ENCODE measurements around the gene ART3. TPM values are rescaled to one million over a fixed set of nuclear protein-coding genes. Genes with fewer than 3 reads are reported as not detected.

Gene ART3
- total RNA-seq, 1 experiment from 2014 or later, result not detected

- intact Hi-C loops (cut with micrococcal nuclease; ENCODE audit: unreplicated experiment), result no loop called here
- no peaks in the 10 kb centered on the region for H3K27me3 ChIP-seq (replicated peaks; ENCODE audit: insufficient read depth, low read depth, low read length, poor library complexity)
- H3K36me3 ChIP-seq (ENCODE audit: insufficient read depth, low read length, poor library complexity, severe bottlenecking), result no peaks in the 10 kb centered on the region
- no peak for DNase-seq (ENCODE audit: low spot score)
- ChIA-PET POLR2A (ENCODE audit: low non-redundant PET) (no interaction called here), CTCF (no interaction called here)
- H3K4me3 ChIP-seq (ENCODE audit: low read depth, low read length, poor library complexity, severe bottlenecking), result no peak overlapping the region
- TF ChIP-seq, protein P1, sequence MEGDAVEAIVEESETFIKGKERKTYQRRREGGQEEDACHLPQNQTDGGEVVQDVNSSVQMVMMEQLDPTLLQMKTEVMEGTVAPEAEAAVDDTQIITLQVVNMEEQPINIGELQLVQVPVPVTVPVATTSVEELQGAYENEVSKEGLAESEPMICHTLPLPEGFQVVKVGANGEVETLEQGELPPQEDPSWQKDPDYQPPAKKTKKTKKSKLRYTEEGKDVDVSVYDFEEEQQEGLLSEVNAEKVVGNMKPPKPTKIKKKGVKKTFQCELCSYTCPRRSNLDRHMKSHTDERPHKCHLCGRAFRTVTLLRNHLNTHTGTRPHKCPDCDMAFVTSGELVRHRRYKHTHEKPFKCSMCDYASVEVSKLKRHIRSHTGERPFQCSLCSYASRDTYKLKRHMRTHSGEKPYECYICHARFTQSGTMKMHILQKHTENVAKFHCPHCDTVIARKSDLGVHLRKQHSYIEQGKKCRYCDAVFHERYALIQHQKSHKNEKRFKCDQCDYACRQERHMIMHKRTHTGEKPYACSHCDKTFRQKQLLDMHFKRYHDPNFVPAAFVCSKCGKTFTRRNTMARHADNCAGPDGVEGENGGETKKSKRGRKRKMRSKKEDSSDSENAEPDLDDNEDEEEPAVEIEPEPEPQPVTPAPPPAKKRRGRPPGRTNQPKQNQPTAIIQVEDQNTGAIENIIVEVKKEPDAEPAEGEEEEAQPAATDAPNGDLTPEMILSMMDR (conservative IDR thresholded peaks at IDR 0.05; ENCODE audit: low read depth, low read length), result no peak
- TF ChIP-seq EZH2 (IDR thresholded peaks at IDR 0.05; ENCODE audit: borderline replicate concordance, low read depth, low read length, poor library complexity, severe bottlenecking), result no peak
- no peaks in the 10 kb centered on the region for H3K4me1 ChIP-seq (ENCODE audit: insufficient read depth, low read length, poor library complexity, severe bottlenecking)
- no TSS peak for BruUV-seq (replicated peaks)
- no peaks in the 10 kb centered on the region for H3K9me3 ChIP-seq (ENCODE audit: low read depth, low read length, poor library complexity, severe bottlenecking)
- no peak overlapping the region for H3K27ac ChIP-seq (ENCODE audit: low read depth, low read length, poor library complexity, severe bottlenecking)
These were observed 9.0 kb downstream of the ART3 start for GRCh38 chr4:76083386-76083988.

DNA sequence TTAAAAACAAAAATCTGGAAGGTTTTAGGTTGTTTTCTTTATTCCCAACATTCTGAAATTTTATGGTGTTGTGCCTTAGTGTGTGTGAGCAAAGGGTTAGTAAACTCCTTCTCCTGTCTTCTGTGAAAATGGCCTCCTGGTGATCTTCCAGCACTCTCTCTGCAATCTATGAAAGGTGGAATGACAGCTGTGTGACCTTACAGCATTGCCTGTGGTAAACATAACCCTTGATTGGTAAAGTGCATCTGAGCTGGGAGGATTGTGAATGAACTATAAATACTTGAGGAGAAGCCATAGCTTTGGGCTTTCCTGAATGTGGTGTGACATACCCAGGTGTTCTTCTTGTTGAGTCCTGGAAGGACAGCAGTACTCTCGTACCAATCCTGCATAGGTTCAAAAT is 10.0 kb downstream of the ART3 start:
- intact Hi-C loops (cut with micrococcal nuclease; ENCODE audit: unreplicated experiment), result no loop called here
- BruUV-seq (replicated peaks), result no TSS peak
- Histone ChIP-seq H3K4me1 (ENCODE audit: insufficient read depth, low read length, poor library complexity, severe bottlenecking) (no peaks in the 10 kb centered on the region), H3K4me3 (ENCODE audit: low read depth, low read length, poor library complexity, severe bottlenecking) (no peak overlapping the region), H3K36me3 (ENCODE audit: insufficient read depth, low read length, poor library complexity, severe bottlenecking) (no peaks in the 10 kb centered on the region), H3K27ac (ENCODE audit: low read depth, low read length, poor library complexity, severe bottlenecking) (no peak overlapping the region), H3K27me3 (replicated peaks; ENCODE audit: insufficient read depth, low read depth, low read length, poor library complexity) (no peaks in the 10 kb centered on the region), H3K9me3 (ENCODE audit: low read depth, low read length, poor library complexity, severe bottlenecking) (no peaks in the 10 kb centered on the region)
- no peak for TF ChIP-seq EZH2 (IDR thresholded peaks at IDR 0.05; ENCODE audit: borderline replicate concordance, low read depth, low read length, poor library complexity, severe bottlenecking)
- ChIA-PET CTCF (no interaction called here), POLR2A (ENCODE audit: low non-redundant PET) (no interaction called here)
- no peak for DNase-seq (ENCODE audit: low spot score)

DNA sequence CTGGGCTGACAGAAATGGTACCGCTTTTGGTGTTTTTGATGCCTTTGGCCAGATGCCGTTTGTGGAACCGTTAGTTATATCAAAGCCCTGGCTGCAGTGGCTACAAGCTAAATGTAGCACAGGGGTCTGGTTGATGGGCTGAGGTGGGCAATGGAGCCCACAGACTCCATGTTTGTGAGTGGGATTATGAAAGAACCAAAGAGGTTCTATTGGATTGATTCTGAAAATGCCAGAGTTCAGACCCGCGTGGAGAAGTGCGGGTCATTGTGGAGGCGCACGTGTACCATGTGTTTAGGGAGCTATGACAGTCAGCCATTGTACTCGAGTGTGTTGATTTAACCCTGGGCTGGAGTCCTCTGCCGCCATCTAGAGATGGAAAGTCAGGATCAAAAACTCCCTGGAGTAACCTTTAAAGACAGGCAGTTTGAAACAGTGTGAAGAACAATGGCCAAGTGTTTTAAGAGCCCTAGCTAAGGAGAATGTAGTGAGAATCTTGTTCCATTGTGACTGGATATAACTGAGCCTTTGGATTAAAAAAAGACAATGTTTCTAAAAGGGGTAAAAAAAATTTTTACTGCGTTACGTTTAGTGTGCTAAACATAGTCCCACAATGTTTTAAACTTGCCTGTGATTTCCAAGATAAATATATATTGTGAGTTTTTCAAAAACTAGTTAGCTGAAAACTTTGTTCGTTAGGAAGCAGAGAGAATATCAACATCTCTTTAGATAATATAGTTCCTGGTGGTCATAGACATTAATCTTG is 12.7 kb downstream of the ART3 start:
- peak; percentile 70 for DNase-seq (ENCODE audit: low spot score)
- BruUV-seq (replicated peaks), result no TSS peak
- Histone ChIP-seq H3K4me3 (ENCODE audit: low read depth, low read length, poor library complexity, severe bottlenecking) (no peak overlapping the region), H3K27ac (ENCODE audit: low read depth, low read length, poor library complexity, severe bottlenecking) (no peak overlapping the region), H3K27me3 (replicated peaks; ENCODE audit: insufficient read depth, low read depth, low read length, poor library complexity) (no peaks in the 10 kb centered on the region), H3K9me3 (ENCODE audit: low read depth, low read length, poor library complexity, severe bottlenecking) (no peaks in the 10 kb centered on the region), H3K36me3 (ENCODE audit: insufficient read depth, low read length, poor library complexity, severe bottlenecking) (no peaks in the 10 kb centered on the region), H3K4me1 (ENCODE audit: insufficient read depth, low read length, poor library complexity, severe bottlenecking) (no peaks in the 10 kb centered on the region)
- POLR2A ChIA-PET (ENCODE audit: low non-redundant PET), result no interaction called here
- CTCF ChIA-PET, result interaction anchor here (0.5 to 1.2 kb wide), 6 partner anchors 12 to 288 kb away, joined by 3 to 9 read pairs (median 4); partner anchors contain the start of gene SDAD1
- TF ChIP-seq, protein P1 (conservative IDR thresholded peaks at IDR 0.05; ENCODE audit: low read depth, low read length), result peak; percentile 59
- no peak for TF ChIP-seq EZH2 (IDR thresholded peaks at IDR 0.05; ENCODE audit: borderline replicate concordance, low read depth, low read length, poor library complexity, severe bottlenecking)
- intact Hi-C loops (cut with micrococcal nuclease; ENCODE audit: unreplicated experiment), result no loop called here
